ENCODE measurements around the gene MYL11. TPM values are rescaled to one million over a fixed set of nuclear protein-coding genes. Genes with fewer than 3 reads are reported as not detected.

MYL11 gene
- total RNA-seq, 1 experiment from 2014 or later, result not detected

GRCh38 chr16:30397056-30397455, 22.5 kb downstream of the MYL11 start:
- ChIA-PET POLR2A (interaction anchor here (1.1 kb wide), 1 partner anchor 10 kb away, joined by 3 read pairs; the partner anchor contains the start of gene ZNF771), CTCF (interaction anchor here (2.5 kb wide), 1 partner anchor 12 kb away, joined by 19 read pairs; no protein-coding TSS in a partner anchor), RAD21 (ENCODE audit: low non-redundant PET in 1 of 2, low total read pairs in 2 of 2, uncharacterized antibody in 2 of 2, unreplicated experiment in 2 of 2) (interaction anchor here in 1 of 2 experiments (0.6 kb wide), 1 partner anchor 21 kb away, joined by 3 read pairs; no protein-coding TSS in a partner anchor)
- Histone ChIP-seq H3K4me2 (ENCODE audit: low read length) (peak overlapping the region; percentile 88), H2AFZ (ENCODE audit: low read depth, low read length, poor library complexity, severe bottlenecking) (no peak overlapping the region), H3K27ac (ENCODE audit: low read depth, low read length) (no peak overlapping the region), H3K4me1 (ENCODE audit: control insufficient read depth in 1 of 2, insufficient read depth in 2 of 2, low read length in 2 of 2) (peaks cover 37 to 63% of the 10 kb centered on the region in 2 experiments), H3K9ac (ENCODE audit: low read length) (peak overlapping the region; percentile 87; the same call in 1 of the 2 replicates), H3K27me3 (ENCODE audit: insufficient read depth, low read length) (no peaks in the 10 kb centered on the region), H3K9me3 (ENCODE audit: control insufficient read depth in 1 of 2, insufficient read depth in 1 of 2, low read depth in 1 of 2, low read length in 2 of 2) (no peaks in the 10 kb centered on the region), H3K36me3 (ENCODE audit: control insufficient read depth in 1 of 2, insufficient read depth in 2 of 2, low read length in 2 of 2) (peaks cover 2 to 18% of the 10 kb centered on the region in 2 experiments; a peak in 3 of 4 replicates), H3K9me2 (ENCODE audit: insufficient read depth) (no peaks in the 10 kb centered on the region), H4K20me1 (ENCODE audit: insufficient read depth) (no peaks in the 10 kb centered on the region), H3K4me3 (replicated peaks in 1 of 2; ENCODE audit: low read depth in 1 of 2, low read length in 2 of 2) (peak overlapping the region in 1 of 2 experiments; percentile 96; a peak in 2 of 4 replicates), H3K79me2 (ENCODE audit: insufficient read depth, low read length) (peaks cover 25% of the 10 kb centered on the region)
- DNase-seq (ENCODE audit: low read depth, low spot score) (no peak), ATAC-seq (no peak)
- intact Hi-C loops (cut with micrococcal nuclease), result no loop called here
- no TSS peak for BruUV-seq (replicated peaks)
- TF ChIP-seq POLR2AphosphoS5 (IDR thresholded peaks at IDR 0.05; ENCODE audit: low read depth, low read length) (no peak), MAX (IDR thresholded peaks at IDR 0.05) (no peak), ZBTB33 (IDR thresholded peaks at IDR 0.05; ENCODE audit: extremely low read depth, insufficient replicate concordance, low read length) (no peak), RAD21 (IDR thresholded peaks at IDR 0.05; ENCODE audit: low read depth) (no peak), ELF1 (IDR thresholded peaks at IDR 0.05; ENCODE audit: borderline replicate concordance, low read depth) (no peak), POLR2A (IDR thresholded peaks at IDR 0.05; ENCODE audit: borderline replicate concordance, extremely low read depth, insufficient read depth, insufficient read length) (no peak), EZH2phosphoT487 (IDR thresholded peaks at IDR 0.05; ENCODE audit: borderline replicate concordance) (no peak), SIN3A (IDR thresholded peaks at IDR 0.05; ENCODE audit: low read depth) (no peak), ATF3 (IDR thresholded peaks at IDR 0.05) (no peak), CBX3 (IDR thresholded peaks at IDR 0.05; ENCODE audit: low read depth) (no peak), FOSL1 (IDR thresholded peaks at IDR 0.05; ENCODE audit: low read depth) (no peak), SRF (IDR thresholded peaks at IDR 0.05; ENCODE audit: low read depth) (no peak), SP1 (IDR thresholded peaks at IDR 0.05; ENCODE audit: low read depth) (no peak), EGR1 (IDR thresholded peaks at IDR 0.05; ENCODE audit: low read depth) (no peak), JUND (IDR thresholded peaks at IDR 0.05) (no peak), ZNF274 (IDR thresholded peaks at IDR 0.05; ENCODE audit: low read depth, low read length) (no peak), ZFX (IDR thresholded peaks at IDR 0.05) (no peak), TCF7L2 (IDR thresholded peaks at IDR 0.05; ENCODE audit: borderline replicate concordance, extremely low read depth, insufficient read depth, insufficient read length) (no peak), EZH2 (IDR thresholded peaks at IDR 0.05) (no peak), YY1 (IDR thresholded peaks at IDR 0.05; ENCODE audit: extremely low read depth, insufficient replicate concordance, low read depth, low read length) (no peak)
